Measurements from ENCODE around the gene ARHGAP15. TPM values are rescaled to one million over a fixed set of nuclear protein-coding genes. Genes with fewer than 3 reads are reported as not detected.

Gene ARHGAP15
- total RNA-seq, 4 donors from 2014 or later: 0.80 to 53.1 (median 12.7) TPM

GRCh38 chr2:143741205-143741604, 612.0 kb downstream of the ARHGAP15 start:
- in situ Hi-C loops (cut with MboI; ENCODE audit: low pct_ligation_motif_present in 1 of 4, low pct_unique_long_range_greater_than_20kb in 1 of 4, low sequenced_read_pairs in 3 of 4): no loop called here
- Histone ChIP-seq H3K36me3 (no peaks in the 10 kb centered on the region), H3K9me3 (no peaks in the 10 kb centered on the region), H3K4me3 (no peak overlapping the region), H3K4me1 (no peaks in the 10 kb centered on the region), H3K27me3 (no peaks in the 10 kb centered on the region), H3K27ac (no peak overlapping the region)
- no peak for TF ChIP-seq POLR2AphosphoS5 (IDR thresholded peaks at IDR 0.05)
- TF ChIP-seq CTCF (IDR thresholded peaks at IDR 0.05): no peak
- no peak for TF ChIP-seq POLR2A (IDR thresholded peaks at IDR 0.05)
- no peak for TF ChIP-seq EP300 (IDR thresholded peaks at IDR 0.05; ENCODE audit: low read depth)
- no peak for DNase-seq
- intact Hi-C loops (cut with DNase I; ENCODE audit: low total_unique reads): no loop called here

- Histone ChIP-seq H3K4me3 (no peak overlapping the region), H3K27ac (no peak overlapping the region), H3K27me3 (no peaks in the 10 kb centered on the region), H3K36me3 (no peaks in the 10 kb centered on the region), H3K9me3 (no peaks in the 10 kb centered on the region), H3K4me1 (no peaks in the 10 kb centered on the region)
- in situ Hi-C loops (cut with MboI; ENCODE audit: low pct_ligation_motif_present in 1 of 4, low pct_unique_long_range_greater_than_20kb in 1 of 4, low sequenced_read_pairs in 3 of 4): no loop called here
- WGBS, 2 donors (ENCODE audit: low coverage in 1 of 2): 80 to 89% methylated on average over 1 to 5 of the region's 5 CpGs
- intact Hi-C loops (cut with DNase I; ENCODE audit: low total_unique reads): no loop called here
- no peak for DNase-seq
- TF ChIP-seq EP300 (IDR thresholded peaks at IDR 0.05; ENCODE audit: low read depth): no peak
- no peak for TF ChIP-seq POLR2A (IDR thresholded peaks at IDR 0.05)
- TF ChIP-seq CTCF (IDR thresholded peaks at IDR 0.05): no peak
- TF ChIP-seq POLR2AphosphoS5 (IDR thresholded peaks at IDR 0.05): no peak
Observed at GRCh38 chr2:143742581-143742980, 613.4 kb downstream of the ARHGAP15 start.

GRCh38 chr2:143744114-143744513, 614.9 kb downstream of the ARHGAP15 start:
- Histone ChIP-seq H3K4me3 (no peak overlapping the region), H3K27ac (no peak overlapping the region), H3K27me3 (no peaks in the 10 kb centered on the region), H3K36me3 (no peaks in the 10 kb centered on the region), H3K9me3 (no peaks in the 10 kb centered on the region), H3K4me1 (no peaks in the 10 kb centered on the region)
- intact Hi-C loops (cut with DNase I; ENCODE audit: low total_unique reads) (no loop called here), in situ Hi-C loops (cut with MboI; ENCODE audit: low pct_ligation_motif_present in 1 of 4, low pct_unique_long_range_greater_than_20kb in 1 of 4, low sequenced_read_pairs in 3 of 4) (no loop called here)
- DNase-seq: no peak
- TF ChIP-seq POLR2AphosphoS5 (IDR thresholded peaks at IDR 0.05): no peak
- TF ChIP-seq CTCF (IDR thresholded peaks at IDR 0.05): no peak
- WGBS, 2 donors (ENCODE audit: low coverage in 1 of 2): 73 to 78% methylated on average over 2 of the region's 2 CpGs

GRCh38 chr2:143745060-143745459, 615.8 kb downstream of the ARHGAP15 start:
- DNase-seq: no peak
- intact Hi-C loops (cut with DNase I; ENCODE audit: low total_unique reads) (no loop called here), in situ Hi-C loops (cut with MboI; ENCODE audit: low pct_ligation_motif_present in 1 of 4, low pct_unique_long_range_greater_than_20kb in 1 of 4, low sequenced_read_pairs in 3 of 4) (no loop called here)
- H3K4me3 ChIP-seq: no peak overlapping the region
- H3K4me1 ChIP-seq: no peaks in the 10 kb centered on the region
- H3K36me3 ChIP-seq: no peaks in the 10 kb centered on the region
- no peaks in the 10 kb centered on the region for H3K27me3 ChIP-seq
- 69 to 87% methylated on average over 2 of the region's 2 CpGs for WGBS, 2 donors (ENCODE audit: low coverage in 1 of 2)
- no peak overlapping the region for H3K27ac ChIP-seq
- H3K9me3 ChIP-seq: no peaks in the 10 kb centered on the region
- TF ChIP-seq POLR2A (IDR thresholded peaks at IDR 0.05) (no peak), CTCF (IDR thresholded peaks at IDR 0.05) (no peak), POLR2AphosphoS5 (IDR thresholded peaks at IDR 0.05) (no peak), EP300 (IDR thresholded peaks at IDR 0.05; ENCODE audit: low read depth) (no peak)

Data from transverse colon (tissue), 4 donors.